K562 (cell line): ENCODE measurements around the gene INSR. TPM values are rescaled to one million over a fixed set of nuclear protein-coding genes. Genes with fewer than 3 reads are reported as not detected.

Experiments used
- ATAC-seq: fragments of 200-7000 bp; cut with Tn5 transposase; 3 replicates; pipeline ENCODE4 v1.9.1; 2020; ENCODE audit warnings: moderate library complexity
- BruUV-seq: library from RNA; stranded (reverse); fragments of 400-500 nt; replicated peaks from 2 replicates; lab custom pipeline; 2021; lab: Mats Ljungman, UMichigan
- CTCF ChIA-PET: fragments of 300-600 bp; formaldehyde crosslinking; extraction: SDS; loops from one replicate; lab custom pipeline; 2021; ENCODE audit warnings: low intra/inter-chr PET ratio; lab: Yijun Ruan, JAX
- POLR2A ChIA-PET: fragments of 300-600, 350-650 bp; sonication (Branson Sonifier 250); formaldehyde crosslinking; extraction: SDS; loops from one replicate; lab custom pipeline; 2021; ENCODE audit warnings: antibody characterized with exemption, inconsistent platforms; lab: Yijun Ruan, JAX
- DNase-seq, 4 experiments: peaks; one replicate each; pipeline versions ENCODE4 v3.0.0 to v3.0.0-alpha.2; 2011 to 2018; ENCODE audit warnings: low spot score in 3 of 4, mixed read lengths in 3 of 4; ENCODE audit errors: extremely low read depth in 1 of 4
- FAIRE-seq: peaks from 2 replicates; lab custom pipeline; 2011; peaks lifted over from hg19 to GRCh38; lab: Jason Lieb, UNC
- H2AFZ ChIP-seq: 2 replicates; pipeline ENCODE4 v1.6.0; 2011; ENCODE audit warnings: low read depth, low read length, control low read depth, inconsistent platforms
- H3K27ac ChIP-seq: fragments of 200-600 bp; 3 replicates; pipeline ENCODE4 v1.8.0; 2011; ENCODE audit warnings: low read depth, mild to moderate bottlenecking, control low read depth, inconsistent platforms, low read length, moderate library complexity, mixed read lengths; ENCODE audit errors: extremely low read depth
- H3K27me3 ChIP-seq, 2 experiments: fragments of 300-600 bp in 1 of 2; 2 replicates in 1 of 2; 3 replicates in 1 of 2; pipeline versions ENCODE4 v1.6.0 to v1.8.0; 2011; ENCODE audit warnings: inconsistent platforms in 2 of 2, low read length in 2 of 2, mild to moderate bottlenecking in 1 of 2, mixed read lengths in 1 of 2, moderate library complexity in 1 of 2; ENCODE audit not compliant: control insufficient read depth in 2 of 2, insufficient read depth in 2 of 2
- H3K36me3 ChIP-seq: fragments of 300-600 bp; 3 replicates; pipeline ENCODE4 v1.8.0; 2011; ENCODE audit warnings: mild to moderate bottlenecking, low read length, inconsistent platforms; ENCODE audit not compliant: control insufficient read depth, insufficient read depth
- H3K4me1 ChIP-seq, 2 experiments: fragments of 200-600 bp in 1 of 2; replicated peaks in 1 of 2; 2 replicates in 1 of 2; 3 replicates in 1 of 2; pipeline versions ENCODE4 v1.5.1 to v1.8.0; 2011; ENCODE audit warnings: inconsistent platforms in 2 of 2, low read length in 2 of 2, mild to moderate bottlenecking in 1 of 2, mixed read lengths in 1 of 2, moderate library complexity in 1 of 2; ENCODE audit not compliant: control insufficient read depth in 2 of 2, insufficient read depth in 2 of 2
- H3K4me2 ChIP-seq: 2 replicates; pipeline ENCODE4 v1.6.1; 2011; ENCODE audit warnings: low read length, control low read depth, inconsistent platforms, mixed read lengths; ENCODE audit not compliant: insufficient read depth
- H3K4me3 ChIP-seq: fragments of 200-600 bp; sonication (generic), shearing (Covaris generic); 2 replicates; pipeline ENCODE4 v1.5.1; 2016; ENCODE audit warnings: control low read depth, inconsistent platforms
- H3K79me2 ChIP-seq: fragments of 200-600 bp; 3 replicates; pipeline ENCODE4 v1.8.0; 2011; ENCODE audit warnings: low read length, inconsistent platforms; ENCODE audit not compliant: control insufficient read depth, insufficient read depth
- H3K9ac ChIP-seq, 2 experiments: 2 replicates each; pipeline versions ENCODE4 v1.6.0 to v1.6.1; 2011; ENCODE audit warnings: low read depth in 2 of 2, low read length in 2 of 2, control low read depth in 1 of 2, inconsistent platforms in 1 of 2, mild to moderate bottlenecking in 1 of 2, mixed read lengths in 1 of 2; ENCODE audit not compliant: insufficient read depth in 1 of 2
- H3K9me1 ChIP-seq: one replicate; pipeline ENCODE4 v1.6.0; 2011; ENCODE audit warnings: inconsistent platforms, mild to moderate bottlenecking, low read length, moderate library complexity; ENCODE audit not compliant: control insufficient read depth, insufficient read depth
- H3K9me3 ChIP-seq: replicated peaks from 2 replicates; pipeline ENCODE4 v1.5.1; 2011; ENCODE audit warnings: low read depth, low read length, inconsistent platforms; ENCODE audit not compliant: control insufficient read depth, insufficient read depth
- H4K20me1 ChIP-seq: replicated peaks from 2 replicates; pipeline ENCODE4 v1.6.1; 2011; ENCODE audit warnings: low read length, inconsistent platforms, mixed read lengths; ENCODE audit not compliant: control insufficient read depth, insufficient read depth
- E2F3 ChIP-seq: fragments of 250-450 bp; sonication (Bioruptor Pico); IDR thresholded peaks from 2 replicates; pipeline ENCODE4 v1.4.0; 2020; ENCODE audit warnings: mild to moderate bottlenecking
- ESRRA ChIP-seq: fragments of 450-650 bp; IDR thresholded peaks from 2 replicates; pipeline ENCODE4 v1.6.1; 2014; ENCODE audit warnings: low read depth, mild to moderate bottlenecking, moderate library complexity, borderline replicate concordance
- WGBS: fragments of 100-300 bp; shearing (Covaris generic); methylation state at CpG from one replicate; pipeline ENCODE4 v1.1.6; 2016; ENCODE audit warnings: low coverage, mixed read lengths; ENCODE audit not compliant: insufficient coverage; ENCODE audit errors: missing lambda C conversion rate; 5-methylcytosine and 5-hydroxymethylcytosine counted together
- in situ Hi-C: fragments of 300-500 bp; cut with MboI; formaldehyde crosslinking; loops from 4 replicates; pipeline ENCODE4 v1.15.0; 2018; ENCODE audit warnings: inconsistent platforms, mixed read lengths
- intact Hi-C: fragments of 100-400 bp; cut with micrococcal nuclease; formaldehyde crosslinking; loops from 2 replicates; pipeline ENCODE4 v1.14.2; 2022
- polyA plus RNA-seq, 8 experiments: library from polyadenylated mRNA; depleted of rRNA in 4 of 8; stranded (reverse) in 5 of 8; unstranded in 3 of 8; fragments of >200 nt; fragmentation: Nextera tagmentation in 2 of 8; fragmentation: Illumina TruSeq in 1 of 8; extraction: Ambion mirVana in 2 of 8; extraction: Trizol in 1 of 8; gene quantifications; 2 replicates each; pipeline versions ENCODE4 v1.2.1 to v1.2.3, GENCODE V29; 2011 to 2014; ENCODE audit warnings: inconsistent platforms in 1 of 8, missing spikeins in 1 of 8
- total RNA-seq, 7 experiments: library from RNA; depleted of rRNA in 6 of 7; stranded (reverse); fragments of >200 nt in 6 of 7; fragmentation: Illumina TruSeq in 2 of 7; extraction: Trizol in 2 of 7; gene quantifications; 2 replicates each; pipeline versions ENCODE4 v1.2.1 to v1.2.3, GENCODE V29; 2011 to 2021; ENCODE audit warnings: low replicate concordance in 1 of 7

Gene INSR
- total and polyA plus RNA-seq, 9 of the 15 experiments (the other 6 are each of a cell fraction or from before 2014, with no cell fraction given): 0.04 to 0.88 (median 0.41) TPM

GRCh38 chr19:7252364-7252763, 41.9 kb downstream of the INSR start:
- Histone ChIP-seq H3K9ac (no peak overlapping the region), H3K4me1 (no peaks in the 10 kb centered on the region; a peak in 1 of 5 replicates), H3K27ac (no peak overlapping the region), H3K9me1 (no peaks in the 10 kb centered on the region), H2AFZ (no peak overlapping the region), H3K9me3 (no peaks in the 10 kb centered on the region), H3K36me3 (no peaks in the 10 kb centered on the region), H4K20me1 (no peaks in the 10 kb centered on the region), H3K27me3 (peaks cover 2 to 16% of the 10 kb centered on the region in 2 experiments; a peak in 2 of 5 replicates), H3K4me3 (no peak overlapping the region), H3K79me2 (no peaks in the 10 kb centered on the region), H3K4me2 (no peak overlapping the region)
- ChIA-PET POLR2A (no interaction called here), CTCF (no interaction called here)
- no peak for DNase-seq
- no TSS peak for BruUV-seq
- 16% methylated on average over 11 of the region's 11 CpGs for WGBS
- intact Hi-C loops: no loop called here
- TF ChIP-seq ESRRA: no peak
- in situ Hi-C loops: no loop called here
- no peak for FAIRE-seq
- ATAC-seq: no peak

GRCh38 chr19:7251494-7251893, 42.7 kb downstream of the INSR start:
- no peak overlapping the region for H3K27ac ChIP-seq
- TF ChIP-seq E2F3: no peak
- no peaks in the 10 kb centered on the region for H4K20me1 ChIP-seq
- no peak overlapping the region for H3K9ac ChIP-seq
- FAIRE-seq (no peak), ATAC-seq (no peak), DNase-seq (peak in 1 of 4 experiments; percentile 2)
- no peak overlapping the region for H3K4me3 ChIP-seq
- H2AFZ ChIP-seq: no peak overlapping the region
- H3K9me3 ChIP-seq: 0 out of 2 replicates have a peak, but pooled peaks cover under 1% of the 10 kb centered on the region
- BruUV-seq: no TSS peak
- 6% methylated on average over 4 of the region's 4 CpGs for WGBS
- H3K4me2 ChIP-seq: no peak overlapping the region
- in situ Hi-C loops (no loop called here), intact Hi-C loops (no loop called here)
- no peaks in the 10 kb centered on the region for H3K79me2 ChIP-seq
- no peaks in the 10 kb centered on the region for H3K9me1 ChIP-seq
- peaks cover 2 to 16% of the 10 kb centered on the region in 2 experiments; a peak in 2 of 5 replicates for H3K27me3 ChIP-seq
- no peaks in the 10 kb centered on the region for H3K36me3 ChIP-seq
- ChIA-PET POLR2A (no interaction called here), CTCF (no interaction called here)
- H3K4me1 ChIP-seq: no peaks in the 10 kb centered on the region; a peak in 1 of 5 replicates
